Upper lobe of left lung (tissue), 6 donors: ENCODE measurements around the gene RTL10. TPM values are rescaled to one million over a fixed set of nuclear protein-coding genes. Genes with fewer than 3 reads are reported as not detected.

Source experiments
- ATAC-seq, 2 donors: fragments of 200-7000 bp; cut with Tn5 transposase; one replicate each; pipeline ENCODE4 v1.9.1; 2022; ENCODE audit warnings: mild to moderate bottlenecking in 2 of 2, moderate library complexity in 2 of 2; ENCODE audit not compliant: low FRiP score in 2 of 2
- DNase-seq, 2 donors: peaks; one replicate each; pipeline ENCODE4 v3.0.0-alpha.2; 2019 to 2020
- H3K27ac ChIP-seq, 4 donors: fragments of 200-600 bp; sonication (generic); one replicate each; pipeline ENCODE4 v1.5.1; 2016 to 2019
- H3K27me3 ChIP-seq, 4 donors: fragments of 200-600 bp; sonication (generic); one replicate each; pipeline ENCODE4 v1.5.1; 2017 to 2019
- H3K36me3 ChIP-seq, 4 donors: fragments of 200-600 bp; sonication (generic); one replicate each; pipeline ENCODE4 v1.5.1; 2016 to 2019
- H3K4me1 ChIP-seq, 4 donors: fragments of 200-600 bp; sonication (generic); one replicate each; pipeline ENCODE4 v1.5.1; 2018 to 2019
- H3K4me3 ChIP-seq, 4 donors: fragments of 200-600 bp; sonication (generic); one replicate each; pipeline ENCODE4 v1.5.1; 2017 to 2019; ENCODE audit warnings: mild to moderate bottlenecking in 2 of 4, moderate library complexity in 1 of 4
- H3K9me3 ChIP-seq, 4 donors: fragments of 200-600 bp; sonication (generic); one replicate each; pipeline ENCODE4 v1.5.1; 2018 to 2019
- EP300 ChIP-seq, 4 donors: sonication (generic); formaldehyde crosslinking; IDR thresholded peaks; one replicate each; pipeline ENCODE4 v1.5.1; 2017; ENCODE audit warnings: antibody characterized with exemption in 4 of 4, control low read depth in 2 of 4
- POLR2A ChIP-seq, 4 donors: fragments of 450-650 bp; IDR thresholded peaks; one replicate each; pipeline ENCODE4 v1.5.1; 2016 to 2017; ENCODE audit warnings: antibody characterized with exemption in 4 of 4, mild to moderate bottlenecking in 2 of 4
- POLR2AphosphoS5 ChIP-seq, 2 donors: sonication (generic); formaldehyde crosslinking; IDR thresholded peaks; one replicate each; pipeline ENCODE4 v1.5.1; 2017; ENCODE audit warnings: antibody characterized with exemption in 2 of 2
- WGBS, 2 donors: methylation state at CpG; one replicate each; pipeline ENCODE4 v1.1.5; 2017 to 2018; 5-methylcytosine and 5-hydroxymethylcytosine counted together
- total RNA-seq, 6 donors: library from RNA; depleted of rRNA in 4 of 6; stranded (reverse); fragments of >200 nt in 4 of 6; gene quantifications; one replicate each; pipeline versions ENCODE4 v1.1.0 to v1.2.1, GENCODE V29; 2016 to 2021
- TF ChIP-seq, protein P1 (sequence below), 6 experiments: fragments of 450-650 bp in 4 of 6; fragments of 200-600 bp in 2 of 6; sonication (generic) in 2 of 6; IDR thresholded peaks; one replicate each; pipeline ENCODE4 v1.5.1; 2016 to 2019; ENCODE audit warnings: antibody characterized with exemption in 6 of 6
- donor health status: DM: no; HTN: no; CAD: no; lungs with moderate emphysema.
- donor health status: DM: no; HTN: yes; CAD: no; lungs with severe emphysema.

The RTL10 gene
- total RNA-seq, 6 donors from 2014 or later: 16.4 to 27.4 (median 24.1) TPM

DNA sequence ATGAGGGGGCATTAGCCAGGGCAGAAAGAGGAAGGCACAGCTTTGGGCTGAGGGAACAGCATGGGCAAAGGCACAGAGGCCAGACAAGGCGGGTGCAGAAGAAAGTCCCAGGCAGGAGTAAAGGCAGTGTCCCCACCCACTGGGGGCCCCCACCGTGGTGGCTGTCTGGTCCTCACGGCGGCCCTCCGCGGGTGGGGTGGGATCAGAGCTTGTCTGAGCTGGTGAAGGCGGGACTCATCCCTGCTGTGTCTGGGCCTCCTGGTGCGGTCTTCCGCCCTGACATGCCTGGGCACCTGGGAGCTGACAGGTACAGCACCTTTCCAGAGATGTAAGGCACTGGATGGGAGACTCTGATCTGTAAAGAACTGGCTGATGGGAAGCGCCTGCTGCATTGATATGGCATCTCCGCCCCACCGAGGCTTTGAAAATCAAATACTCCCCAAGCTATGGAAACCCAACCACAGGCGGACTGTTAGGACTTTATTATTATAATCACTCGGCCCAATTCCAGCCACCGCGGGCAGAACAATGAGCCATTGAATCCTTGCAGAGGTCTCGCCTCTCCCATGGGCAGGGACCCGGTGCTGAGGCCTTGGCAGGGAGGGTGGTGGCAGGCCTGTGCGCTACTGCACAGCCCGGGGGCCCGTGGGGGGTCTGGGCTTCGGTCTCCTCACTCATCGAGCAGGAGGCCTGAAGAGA, 14.2 kb upstream of the RTL10 start:
- TF ChIP-seq POLR2AphosphoS5 (IDR thresholded peaks at IDR 0.05) (no peak), EP300 (IDR thresholded peaks at IDR 0.05) (no peak), POLR2A (IDR thresholded peaks at IDR 0.05) (no peak)
- TF ChIP-seq, protein P1, sequence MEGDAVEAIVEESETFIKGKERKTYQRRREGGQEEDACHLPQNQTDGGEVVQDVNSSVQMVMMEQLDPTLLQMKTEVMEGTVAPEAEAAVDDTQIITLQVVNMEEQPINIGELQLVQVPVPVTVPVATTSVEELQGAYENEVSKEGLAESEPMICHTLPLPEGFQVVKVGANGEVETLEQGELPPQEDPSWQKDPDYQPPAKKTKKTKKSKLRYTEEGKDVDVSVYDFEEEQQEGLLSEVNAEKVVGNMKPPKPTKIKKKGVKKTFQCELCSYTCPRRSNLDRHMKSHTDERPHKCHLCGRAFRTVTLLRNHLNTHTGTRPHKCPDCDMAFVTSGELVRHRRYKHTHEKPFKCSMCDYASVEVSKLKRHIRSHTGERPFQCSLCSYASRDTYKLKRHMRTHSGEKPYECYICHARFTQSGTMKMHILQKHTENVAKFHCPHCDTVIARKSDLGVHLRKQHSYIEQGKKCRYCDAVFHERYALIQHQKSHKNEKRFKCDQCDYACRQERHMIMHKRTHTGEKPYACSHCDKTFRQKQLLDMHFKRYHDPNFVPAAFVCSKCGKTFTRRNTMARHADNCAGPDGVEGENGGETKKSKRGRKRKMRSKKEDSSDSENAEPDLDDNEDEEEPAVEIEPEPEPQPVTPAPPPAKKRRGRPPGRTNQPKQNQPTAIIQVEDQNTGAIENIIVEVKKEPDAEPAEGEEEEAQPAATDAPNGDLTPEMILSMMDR (IDR thresholded peaks at IDR 0.05): no peak
- no peaks in the 10 kb centered on the region for H3K36me3 ChIP-seq
- H3K9me3 ChIP-seq: no peaks in the 10 kb centered on the region
- DNase-seq (peak in 1 of 2 donors; percentile 20), ATAC-seq (no peak)
- H3K4me1 ChIP-seq: peaks cover 0 to 11% (median 6%) of the 10 kb centered on the region in 4 donors
- no peak overlapping the region for H3K27ac ChIP-seq
- H3K27me3 ChIP-seq: no peaks in the 10 kb centered on the region
- WGBS, 2 donors: 66 to 76% methylated on average over 8 to 21 of the region's 23 CpGs
- H3K4me3 ChIP-seq: no peak overlapping the region

- WGBS, 2 donors: 91 to 95% methylated on average over 3 of the region's 3 CpGs
- H3K27ac ChIP-seq: no peak overlapping the region
- peaks cover 0 to 5% (median under 1%) of the 10 kb centered on the region in 4 donors for H3K4me1 ChIP-seq
- no peak for DNase-seq
- H3K27me3 ChIP-seq: no peaks in the 10 kb centered on the region
- H3K36me3 ChIP-seq: no peaks in the 10 kb centered on the region
- H3K9me3 ChIP-seq: no peaks in the 10 kb centered on the region
- TF ChIP-seq EP300 (IDR thresholded peaks at IDR 0.05): no peak
- no peak for TF ChIP-seq POLR2AphosphoS5 (IDR thresholded peaks at IDR 0.05)
- TF ChIP-seq, protein P1 (IDR thresholded peaks at IDR 0.05): no peak
- no peak for TF ChIP-seq POLR2A (IDR thresholded peaks at IDR 0.05)
- no peak for ATAC-seq
- no peak overlapping the region for H3K4me3 ChIP-seq
Measured at GRCh38 chr22:19868333-19868732, 13.7 kb upstream of the RTL10 start.

- Histone ChIP-seq H3K36me3 (no peaks in the 10 kb centered on the region), H3K27ac (no peak overlapping the region), H3K9me3 (no peaks in the 10 kb centered on the region), H3K4me3 (no peak overlapping the region), H3K27me3 (no peaks in the 10 kb centered on the region), H3K4me1 (no peaks in the 10 kb centered on the region)
- TF ChIP-seq POLR2A (IDR thresholded peaks at IDR 0.05): no peak
- TF ChIP-seq POLR2AphosphoS5 (IDR thresholded peaks at IDR 0.05): no peak
- no peak for TF ChIP-seq EP300 (IDR thresholded peaks at IDR 0.05)
- TF ChIP-seq, protein P1 (IDR thresholded peaks at IDR 0.05): no peak
- WGBS, 2 donors: 88 to 93% methylated on average over 7 of the region's 7 CpGs
- ATAC-seq (no peak), DNase-seq (no peak)
Measured at GRCh38 chr22:19867617-19868016, 12.9 kb upstream of the RTL10 start.

- no peaks in the 10 kb centered on the region for H3K9me3 ChIP-seq
- no peak overlapping the region for H3K4me3 ChIP-seq
- no peaks in the 10 kb centered on the region for H3K4me1 ChIP-seq
- WGBS, 2 donors: 91 to 93% methylated on average over 3 of the region's 3 CpGs
- H3K36me3 ChIP-seq: no peaks in the 10 kb centered on the region
- DNase-seq (no peak), ATAC-seq (no peak)
- no peak for TF ChIP-seq POLR2AphosphoS5 (IDR thresholded peaks at IDR 0.05)
- no peak for TF ChIP-seq EP300 (IDR thresholded peaks at IDR 0.05)
- H3K27ac ChIP-seq: no peak overlapping the region
- no peaks in the 10 kb centered on the region for H3K27me3 ChIP-seq
Measured at GRCh38 chr22:19866665-19867009, 12.0 kb upstream of the RTL10 start.

DNA sequence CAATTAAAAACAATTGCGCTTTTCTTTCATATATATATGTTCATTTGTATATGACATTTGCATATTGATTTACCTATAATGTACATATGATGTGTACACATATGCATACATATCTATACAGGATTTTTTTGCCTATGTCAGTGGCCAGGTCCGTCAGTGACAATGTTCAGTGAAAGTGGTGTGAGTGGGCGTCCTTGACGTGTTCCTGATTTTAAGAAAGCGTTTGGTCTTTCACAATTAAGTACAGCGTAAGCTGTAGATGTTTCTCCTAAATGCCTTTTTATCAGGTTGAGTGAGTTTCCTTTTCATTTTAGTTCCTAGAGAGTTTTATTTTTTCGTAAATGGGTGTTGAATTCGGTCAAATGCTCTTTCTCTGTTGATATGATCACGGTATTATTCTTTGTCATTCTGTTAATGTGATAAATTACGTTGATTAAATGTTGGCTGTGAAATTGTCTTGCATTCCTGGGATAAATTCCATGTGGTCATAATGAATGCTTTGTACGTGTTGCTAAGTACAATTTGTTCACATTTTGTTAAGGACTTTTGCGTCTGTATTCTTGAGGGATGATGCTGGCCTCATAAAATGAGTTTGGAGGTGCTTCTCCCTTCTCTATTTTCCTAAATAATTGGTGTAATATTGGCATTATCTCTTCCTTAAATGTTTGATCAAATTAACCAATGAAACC, 10.6 kb upstream of the RTL10 start:
- H3K9me3 ChIP-seq: no peaks in the 10 kb centered on the region
- no peaks in the 10 kb centered on the region for H3K27me3 ChIP-seq
- H3K4me3 ChIP-seq: no peak overlapping the region
- H3K36me3 ChIP-seq: no peaks in the 10 kb centered on the region
- H3K4me1 ChIP-seq: no peaks in the 10 kb centered on the region
- no peak overlapping the region for H3K27ac ChIP-seq
- no peak for TF ChIP-seq EP300 (IDR thresholded peaks at IDR 0.05)
- TF ChIP-seq POLR2A (IDR thresholded peaks at IDR 0.05): no peak
- TF ChIP-seq, protein P1 (IDR thresholded peaks at IDR 0.05): no peak
- TF ChIP-seq POLR2AphosphoS5 (IDR thresholded peaks at IDR 0.05): no peak
- WGBS, 2 donors: 82 to 84% methylated on average over 12 of the region's 12 CpGs
- ATAC-seq (no peak), DNase-seq (peak in 1 of 2 donors; percentile 18)
